Measurements from ENCODE around the gene GAS2L2.

DNA sequence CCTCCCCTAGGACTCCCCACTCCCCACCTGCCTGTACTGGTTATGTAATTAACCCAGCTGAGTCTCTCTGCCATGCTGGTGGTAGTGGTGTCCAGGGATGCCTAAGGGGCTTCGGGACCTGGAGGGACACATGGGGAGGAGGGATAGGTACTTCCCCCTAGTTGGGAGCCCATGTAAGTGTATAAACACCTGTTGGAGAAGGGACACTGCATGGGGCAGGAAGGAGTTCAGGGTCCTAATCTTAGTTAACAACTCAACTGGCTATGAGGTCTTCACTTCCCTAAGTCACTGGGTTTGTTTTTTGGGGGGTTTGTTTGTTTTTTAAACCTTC lies 20.3 kb downstream of the GAS2L2 start:
- TF ChIP-seq, protein P1, sequence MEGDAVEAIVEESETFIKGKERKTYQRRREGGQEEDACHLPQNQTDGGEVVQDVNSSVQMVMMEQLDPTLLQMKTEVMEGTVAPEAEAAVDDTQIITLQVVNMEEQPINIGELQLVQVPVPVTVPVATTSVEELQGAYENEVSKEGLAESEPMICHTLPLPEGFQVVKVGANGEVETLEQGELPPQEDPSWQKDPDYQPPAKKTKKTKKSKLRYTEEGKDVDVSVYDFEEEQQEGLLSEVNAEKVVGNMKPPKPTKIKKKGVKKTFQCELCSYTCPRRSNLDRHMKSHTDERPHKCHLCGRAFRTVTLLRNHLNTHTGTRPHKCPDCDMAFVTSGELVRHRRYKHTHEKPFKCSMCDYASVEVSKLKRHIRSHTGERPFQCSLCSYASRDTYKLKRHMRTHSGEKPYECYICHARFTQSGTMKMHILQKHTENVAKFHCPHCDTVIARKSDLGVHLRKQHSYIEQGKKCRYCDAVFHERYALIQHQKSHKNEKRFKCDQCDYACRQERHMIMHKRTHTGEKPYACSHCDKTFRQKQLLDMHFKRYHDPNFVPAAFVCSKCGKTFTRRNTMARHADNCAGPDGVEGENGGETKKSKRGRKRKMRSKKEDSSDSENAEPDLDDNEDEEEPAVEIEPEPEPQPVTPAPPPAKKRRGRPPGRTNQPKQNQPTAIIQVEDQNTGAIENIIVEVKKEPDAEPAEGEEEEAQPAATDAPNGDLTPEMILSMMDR (conservative IDR thresholded peaks at IDR 0.05) = no peak
- TF ChIP-seq EZH2 (IDR thresholded peaks at IDR 0.05; ENCODE audit: low read depth) = no peak

Data from PC-9 (cell line).